HUES48 (cell line): ENCODE results near the gene CCDC51.

Experiments used
- H3K27ac ChIP-seq: one replicate; pipeline ENCODE4 v1.7.0; 2013; ENCODE audit warnings: low read depth, low read length, inconsistent platforms
- H3K27me3 ChIP-seq: 2 replicates; pipeline ENCODE4 v1.6.1; 2013; ENCODE audit warnings: mild to moderate bottlenecking, low read length; ENCODE audit not compliant: control insufficient read depth, insufficient read depth
- H3K36me3 ChIP-seq: 2 replicates; pipeline ENCODE4 v1.6.1; 2013; ENCODE audit warnings: low read length; ENCODE audit not compliant: control insufficient read depth, insufficient read depth
- H3K4me1 ChIP-seq: 2 replicates; pipeline ENCODE4 v1.6.1; 2013; ENCODE audit warnings: mild to moderate bottlenecking, low read length; ENCODE audit not compliant: control insufficient read depth, insufficient read depth
- H3K4me3 ChIP-seq: 2 replicates; pipeline ENCODE4 v1.5.1; 2013; ENCODE audit warnings: mild to moderate bottlenecking, low read depth, low read length
- H3K9ac ChIP-seq: 2 replicates; pipeline ENCODE4 v1.6.1; 2013; ENCODE audit warnings: mild to moderate bottlenecking, low read depth, low read length, moderate library complexity
- H3K9me3 ChIP-seq: 2 replicates; pipeline ENCODE4 v1.6.1; 2013; ENCODE audit warnings: low read length; ENCODE audit not compliant: control insufficient read depth, insufficient read depth

CCDC51 gene

DNA sequence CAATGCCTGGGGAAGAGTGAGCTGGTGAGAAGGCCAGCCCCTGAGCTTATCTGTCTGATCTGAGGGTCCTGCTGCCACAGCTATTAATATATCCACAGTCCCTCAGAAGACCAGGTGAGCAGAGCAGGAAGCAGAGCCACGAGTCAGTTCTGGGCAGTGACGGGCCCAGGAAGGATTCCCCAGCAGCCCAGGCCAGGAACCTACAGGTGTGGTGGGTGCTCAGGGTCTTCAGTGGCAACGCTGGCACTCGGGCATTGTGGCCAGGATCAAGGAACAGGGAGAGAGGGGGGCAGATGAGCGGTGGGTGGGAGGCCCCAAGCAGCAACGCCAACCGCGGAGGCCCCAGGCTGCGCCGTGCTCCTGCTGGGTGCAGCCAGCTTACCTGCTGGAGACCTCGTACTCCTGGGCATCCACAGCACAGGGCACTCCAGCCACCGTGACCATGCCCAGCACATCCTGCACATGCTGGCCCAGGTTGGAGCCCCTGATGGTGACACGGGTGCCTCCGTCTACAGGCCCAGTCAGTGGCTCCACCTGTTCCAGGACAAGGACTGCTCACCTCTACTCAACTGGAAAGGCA, 22.3 kb downstream of the CCDC51 start:
- Histone ChIP-seq H3K36me3 (peaks cover 99% of the 10 kb centered on the region), H3K9ac (no peak overlapping the region), H3K9me3 (no peaks in the 10 kb centered on the region), H3K4me3 (no peak overlapping the region), H3K27me3 (no peaks in the 10 kb centered on the region), H3K4me1 (no peaks in the 10 kb centered on the region), H3K27ac (no peak overlapping the region)

DNA sequence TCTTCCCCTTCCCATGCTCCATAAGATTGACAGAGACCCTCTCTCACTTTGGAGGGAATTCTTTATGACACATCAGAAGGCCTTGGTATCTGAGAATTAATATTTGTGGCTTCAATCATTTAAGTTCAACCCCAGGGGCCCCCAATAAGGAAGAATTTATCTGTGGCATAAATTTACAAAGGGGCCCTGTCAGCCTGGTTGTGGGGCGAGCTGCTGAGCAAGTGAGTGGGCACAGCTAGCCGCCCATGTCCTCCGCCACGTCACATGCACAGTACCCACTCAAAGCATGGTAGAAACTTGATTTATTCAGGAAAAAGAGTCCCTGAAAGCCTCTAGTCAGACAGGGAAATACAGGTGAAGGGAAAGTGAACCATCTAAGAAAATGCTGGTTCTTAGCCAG, 23.4 kb downstream of the CCDC51 start:
- Histone ChIP-seq H3K9me3 (no peaks in the 10 kb centered on the region), H3K36me3 (peaks cover 99% of the 10 kb centered on the region), H3K27ac (no peak overlapping the region), H3K4me1 (no peaks in the 10 kb centered on the region), H3K27me3 (no peaks in the 10 kb centered on the region), H3K9ac (no peak overlapping the region), H3K4me3 (no peak overlapping the region)

DNA sequence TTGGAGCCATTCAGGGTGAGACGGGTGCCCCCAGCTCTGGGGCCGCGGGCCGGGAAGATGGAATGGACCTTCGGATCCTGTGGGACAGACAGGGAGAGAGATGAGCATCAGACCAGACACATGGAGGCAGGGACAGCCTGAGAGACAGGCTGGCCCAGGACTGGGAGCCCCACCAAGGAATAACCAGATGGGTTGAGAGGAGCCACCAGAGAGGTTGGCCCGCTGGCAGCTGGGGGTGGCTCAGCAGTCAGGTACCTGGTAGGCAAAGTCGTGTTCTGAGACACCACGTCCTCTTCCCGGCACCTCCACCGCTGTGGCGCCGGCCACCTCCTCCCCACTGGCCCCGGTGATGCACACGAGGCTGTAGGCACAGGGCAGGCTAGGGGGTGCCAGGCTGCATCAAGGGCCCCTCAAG, 23.8 kb downstream of the CCDC51 start:
- Histone ChIP-seq H3K4me3 (no peak overlapping the region), H3K9ac (no peak overlapping the region), H3K36me3 (peaks cover 99% of the 10 kb centered on the region), H3K4me1 (no peaks in the 10 kb centered on the region), H3K27me3 (no peaks in the 10 kb centered on the region), H3K9me3 (no peaks in the 10 kb centered on the region), H3K27ac (no peak overlapping the region)

DNA sequence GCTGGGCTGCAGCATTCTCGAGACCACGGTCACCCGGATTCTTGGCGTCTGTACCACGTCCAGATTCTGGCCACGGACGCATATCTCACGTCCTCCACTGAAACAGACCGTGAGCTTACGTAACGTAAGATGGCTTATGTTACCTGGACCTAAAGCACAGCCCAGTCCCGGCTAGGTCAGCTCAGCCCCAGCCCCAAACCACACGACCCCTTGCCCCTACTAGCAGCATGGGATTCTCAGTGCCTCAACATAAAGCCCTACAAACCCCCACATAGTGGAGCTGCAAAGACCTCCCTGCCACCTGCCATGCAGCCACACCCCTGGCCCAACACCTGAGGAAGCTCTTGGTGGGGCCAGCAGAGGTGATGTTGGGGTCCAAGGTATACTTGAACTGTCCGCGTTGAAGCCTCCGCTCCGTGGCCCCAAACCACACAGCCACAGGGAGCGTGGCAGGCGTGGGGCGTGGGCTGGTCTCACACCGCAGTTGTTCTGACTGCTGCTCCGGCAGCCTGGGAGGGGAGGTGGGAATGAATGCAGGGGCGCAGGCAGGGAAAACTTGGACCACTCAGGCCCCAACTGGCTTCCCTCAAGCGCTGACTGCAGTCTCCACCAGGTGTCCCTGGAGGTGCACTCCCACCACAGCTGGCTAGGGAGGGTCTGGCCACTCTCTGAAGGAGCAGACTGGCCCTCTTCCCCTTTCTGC, 24.5 kb downstream of the CCDC51 start:
- Histone ChIP-seq H3K9ac (no peak overlapping the region), H3K4me1 (no peaks in the 10 kb centered on the region), H3K9me3 (no peaks in the 10 kb centered on the region), H3K36me3 (peaks cover 99% of the 10 kb centered on the region), H3K27ac (no peak overlapping the region), H3K27me3 (no peaks in the 10 kb centered on the region), H3K4me3 (no peak overlapping the region)

DNA sequence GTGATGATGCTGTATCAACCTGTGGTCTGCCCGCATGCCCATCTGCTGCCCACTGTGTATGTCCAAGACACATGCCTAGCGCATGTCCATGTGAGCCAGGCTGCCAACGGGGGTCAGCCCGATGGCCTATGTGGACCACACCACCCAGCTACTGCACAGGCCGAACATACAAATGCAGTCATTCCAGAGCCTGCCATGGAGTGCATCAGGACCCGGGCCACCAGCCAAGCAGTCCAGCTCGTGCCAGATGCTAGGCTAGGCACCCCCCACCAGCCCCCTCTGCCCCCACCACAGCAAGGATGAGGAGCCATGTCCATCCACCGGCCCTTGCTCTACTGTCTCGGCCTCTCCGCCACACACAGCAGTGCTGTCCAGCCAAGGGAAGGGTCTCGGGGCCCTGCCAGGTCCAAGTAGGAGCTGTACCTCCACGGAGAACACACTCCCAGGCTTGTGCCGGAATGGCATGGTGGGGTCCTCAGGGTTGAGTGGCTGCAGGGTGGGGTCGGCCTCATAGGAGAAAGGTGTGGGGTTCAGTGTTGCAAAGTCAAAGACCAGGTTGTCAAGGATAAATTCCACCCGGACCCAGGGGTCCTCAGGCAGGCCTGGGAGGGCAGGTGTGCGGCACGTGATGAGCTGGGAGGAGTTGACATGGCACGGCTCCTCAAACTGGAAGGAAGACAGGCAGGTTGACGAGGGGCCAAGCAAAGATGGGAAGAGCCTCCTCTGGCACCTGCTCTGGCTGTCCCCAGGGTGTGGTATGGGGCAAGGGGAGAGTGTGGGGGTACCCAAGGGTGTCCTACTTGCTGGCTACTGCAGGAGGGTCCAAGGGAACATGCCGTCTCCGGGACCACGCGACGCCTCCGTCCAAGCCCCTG, 25.3 kb downstream of the CCDC51 start:
- no peak overlapping the region for H3K27ac ChIP-seq
- peaks cover 99% of the 10 kb centered on the region for H3K36me3 ChIP-seq
- no peaks in the 10 kb centered on the region for H3K4me1 ChIP-seq
- no peaks in the 10 kb centered on the region for H3K9me3 ChIP-seq
- no peaks in the 10 kb centered on the region for H3K27me3 ChIP-seq
- no peak overlapping the region for H3K4me3 ChIP-seq
- no peak overlapping the region for H3K9ac ChIP-seq

GRCh38 chr3:48413611-48414010, 26.3 kb downstream of the CCDC51 start:
- Histone ChIP-seq H3K9me3 (no peaks in the 10 kb centered on the region), H3K4me1 (no peaks in the 10 kb centered on the region), H3K36me3 (peaks cover 99% of the 10 kb centered on the region), H3K27me3 (no peaks in the 10 kb centered on the region), H3K9ac (no peak overlapping the region), H3K27ac (no peak overlapping the region), H3K4me3 (no peak overlapping the region)

DNA sequence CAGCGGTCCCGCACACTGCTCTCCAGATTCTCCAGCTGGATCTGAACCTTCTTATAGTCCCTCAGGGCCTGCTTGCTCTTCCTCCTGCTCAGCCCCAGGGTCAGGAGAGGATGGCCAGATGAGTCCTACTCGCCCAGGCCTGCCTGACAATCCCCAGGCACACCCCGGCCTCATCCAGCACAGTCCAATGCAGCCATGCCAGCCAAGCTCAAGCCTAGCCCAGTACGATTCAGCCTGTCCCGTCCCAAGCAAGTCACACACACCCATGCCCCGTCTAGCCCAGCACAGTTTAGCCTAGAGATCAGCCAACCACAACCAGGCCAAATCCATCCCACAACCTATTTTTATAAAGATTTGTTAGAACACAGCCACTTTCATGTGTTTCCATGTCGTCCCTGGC, 26.8 kb downstream of the CCDC51 start:
- Histone ChIP-seq H3K27me3 (no peaks in the 10 kb centered on the region), H3K9me3 (no peaks in the 10 kb centered on the region), H3K27ac (no peak overlapping the region), H3K36me3 (peaks cover 99% of the 10 kb centered on the region), H3K4me1 (no peaks in the 10 kb centered on the region), H3K9ac (no peak overlapping the region), H3K4me3 (no peak overlapping the region)

DNA sequence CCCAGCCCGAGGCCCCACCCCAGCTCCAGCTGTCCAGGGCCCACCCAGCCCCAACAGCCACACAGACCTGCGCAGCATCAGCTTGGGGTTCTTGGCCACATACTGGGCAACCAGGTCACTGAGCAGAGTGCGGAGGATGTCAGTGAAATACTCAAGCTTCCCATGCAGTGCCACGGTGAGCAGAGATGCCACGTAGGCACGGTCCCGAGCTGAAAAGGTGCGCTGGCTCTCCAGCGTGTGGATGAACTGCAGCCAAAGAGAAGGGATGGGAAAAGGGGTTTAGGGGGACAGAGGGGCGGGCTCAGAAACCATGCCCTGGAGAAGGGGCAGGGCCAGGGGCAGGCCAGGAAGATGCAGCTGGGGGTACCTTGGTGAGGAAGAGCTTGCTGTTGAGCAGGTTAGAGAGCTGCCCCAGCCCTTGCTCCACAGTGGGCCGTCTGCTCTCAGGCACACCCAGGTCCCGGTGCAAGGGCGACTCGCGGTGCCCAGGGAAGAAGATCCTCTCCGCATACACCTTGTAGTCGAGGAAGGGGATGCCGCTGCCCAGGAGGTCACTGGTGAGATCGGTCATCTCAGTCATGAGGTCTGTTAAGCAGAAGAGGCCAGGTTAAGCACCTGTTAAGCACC, 27.4 kb downstream of the CCDC51 start:
- Histone ChIP-seq H3K27ac (no peak overlapping the region), H3K9ac (no peak overlapping the region), H3K36me3 (peaks cover 98% of the 10 kb centered on the region)

DNA sequence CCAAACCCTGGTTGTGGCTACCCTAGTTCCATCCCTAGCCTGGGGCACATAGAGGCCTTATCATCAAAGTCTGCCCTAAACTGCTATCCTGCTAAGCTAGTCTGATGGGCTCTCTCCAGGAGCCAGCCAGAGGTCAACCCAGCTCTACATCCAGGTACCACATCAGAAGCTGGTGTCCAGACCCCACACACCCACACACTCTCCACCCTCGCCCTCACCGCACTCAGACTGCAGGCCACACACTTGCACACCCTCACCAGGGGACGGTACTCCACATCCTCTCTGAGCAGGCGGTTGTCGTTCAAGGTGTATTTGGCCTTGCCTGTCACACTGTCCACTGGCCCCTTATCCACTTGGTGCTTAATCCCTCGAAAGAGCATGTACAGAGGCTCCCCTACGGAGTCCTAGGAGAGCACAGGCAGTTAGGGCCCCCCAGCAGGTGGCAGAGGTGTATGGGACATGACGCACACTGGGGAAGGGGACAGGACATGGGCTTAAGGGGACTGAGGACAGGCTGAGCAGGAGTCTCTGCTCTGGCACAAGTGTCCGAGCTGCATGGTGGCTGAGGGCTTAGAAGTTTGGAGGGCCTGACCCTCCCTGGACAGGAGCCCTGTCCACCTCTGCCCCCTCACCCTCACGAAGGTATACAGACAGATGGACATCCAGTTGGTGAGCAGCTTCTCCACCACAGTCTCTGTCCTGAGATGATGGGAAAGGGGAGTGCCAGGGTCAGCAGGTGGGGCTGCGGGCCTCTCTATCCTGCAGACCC, 28.1 kb downstream of the CCDC51 start:
- Histone ChIP-seq H3K9ac (no peak overlapping the region), H3K36me3 (peaks cover 98% of the 10 kb centered on the region)

More for the DNA sequence above, 27.4 kb downstream of the CCDC51 start:
- no peaks in the 10 kb centered on the region for H3K27me3 ChIP-seq
- H3K4me3 ChIP-seq = no peak overlapping the region
- H3K4me1 ChIP-seq = no peaks in the 10 kb centered on the region
- H3K9me3 ChIP-seq = no peaks in the 10 kb centered on the region

DNA sequence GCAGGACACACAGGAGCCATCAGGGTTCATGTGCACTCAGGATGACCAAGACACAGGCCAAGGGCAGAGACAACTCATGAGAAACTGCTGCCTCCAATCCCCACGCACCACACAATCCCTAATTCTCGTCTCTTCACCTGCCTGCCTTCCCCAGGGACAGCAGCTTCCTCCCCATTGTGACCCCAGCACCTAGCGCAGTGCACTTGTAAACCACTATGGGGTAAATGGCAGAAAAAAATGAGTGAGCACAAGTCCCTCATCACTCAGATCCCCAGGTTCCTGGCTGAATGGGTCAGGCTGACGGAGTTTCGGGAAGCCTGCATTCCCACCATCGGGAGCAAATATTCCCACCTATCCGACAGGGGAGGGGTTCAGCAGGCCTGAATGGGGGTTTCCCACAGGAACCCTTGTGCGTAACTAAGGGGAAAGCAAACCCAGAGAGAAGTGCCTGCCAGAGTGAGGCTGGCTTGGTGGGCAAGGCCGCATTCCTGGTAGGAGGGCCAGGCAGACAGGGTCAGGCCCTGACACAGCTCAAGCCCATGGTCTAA, 28.8 kb downstream of the CCDC51 start:
- Histone ChIP-seq H3K27ac (no peak overlapping the region), H3K27me3 (no peaks in the 10 kb centered on the region), H3K4me3 (no peak overlapping the region), H3K9ac (no peak overlapping the region), H3K4me1 (no peaks in the 10 kb centered on the region), H3K9me3 (no peaks in the 10 kb centered on the region), H3K36me3 (peaks cover 98% of the 10 kb centered on the region)

More for the DNA sequence above, 28.1 kb downstream of the CCDC51 start:
- Histone ChIP-seq H3K4me1 (no peaks in the 10 kb centered on the region), H3K9me3 (no peaks in the 10 kb centered on the region), H3K27me3 (no peaks in the 10 kb centered on the region), H3K27ac (no peak overlapping the region), H3K4me3 (no peak overlapping the region)
